Measurements from ENCODE around the gene EXOSC9.

DNA sequence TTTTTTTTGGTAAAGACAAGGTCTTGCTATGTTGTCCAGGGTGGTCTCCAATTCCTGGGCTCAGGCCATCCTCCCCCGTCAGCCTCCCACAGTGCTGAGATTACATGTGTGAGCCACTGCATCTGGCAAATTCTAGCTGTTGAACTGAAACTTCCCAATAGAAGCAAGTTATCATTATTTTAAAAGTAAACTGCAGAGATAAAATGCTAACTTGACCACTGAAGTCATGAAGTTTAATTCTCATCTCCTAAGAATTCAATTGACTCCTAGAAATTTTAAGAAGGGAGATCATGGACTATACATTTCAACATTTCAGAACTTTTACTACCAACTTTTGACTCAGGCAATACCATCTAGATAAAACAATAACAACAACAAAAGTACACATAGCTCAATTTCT lies 11.7 kb upstream of the EXOSC9 start:
- TF ChIP-seq, protein P1, sequence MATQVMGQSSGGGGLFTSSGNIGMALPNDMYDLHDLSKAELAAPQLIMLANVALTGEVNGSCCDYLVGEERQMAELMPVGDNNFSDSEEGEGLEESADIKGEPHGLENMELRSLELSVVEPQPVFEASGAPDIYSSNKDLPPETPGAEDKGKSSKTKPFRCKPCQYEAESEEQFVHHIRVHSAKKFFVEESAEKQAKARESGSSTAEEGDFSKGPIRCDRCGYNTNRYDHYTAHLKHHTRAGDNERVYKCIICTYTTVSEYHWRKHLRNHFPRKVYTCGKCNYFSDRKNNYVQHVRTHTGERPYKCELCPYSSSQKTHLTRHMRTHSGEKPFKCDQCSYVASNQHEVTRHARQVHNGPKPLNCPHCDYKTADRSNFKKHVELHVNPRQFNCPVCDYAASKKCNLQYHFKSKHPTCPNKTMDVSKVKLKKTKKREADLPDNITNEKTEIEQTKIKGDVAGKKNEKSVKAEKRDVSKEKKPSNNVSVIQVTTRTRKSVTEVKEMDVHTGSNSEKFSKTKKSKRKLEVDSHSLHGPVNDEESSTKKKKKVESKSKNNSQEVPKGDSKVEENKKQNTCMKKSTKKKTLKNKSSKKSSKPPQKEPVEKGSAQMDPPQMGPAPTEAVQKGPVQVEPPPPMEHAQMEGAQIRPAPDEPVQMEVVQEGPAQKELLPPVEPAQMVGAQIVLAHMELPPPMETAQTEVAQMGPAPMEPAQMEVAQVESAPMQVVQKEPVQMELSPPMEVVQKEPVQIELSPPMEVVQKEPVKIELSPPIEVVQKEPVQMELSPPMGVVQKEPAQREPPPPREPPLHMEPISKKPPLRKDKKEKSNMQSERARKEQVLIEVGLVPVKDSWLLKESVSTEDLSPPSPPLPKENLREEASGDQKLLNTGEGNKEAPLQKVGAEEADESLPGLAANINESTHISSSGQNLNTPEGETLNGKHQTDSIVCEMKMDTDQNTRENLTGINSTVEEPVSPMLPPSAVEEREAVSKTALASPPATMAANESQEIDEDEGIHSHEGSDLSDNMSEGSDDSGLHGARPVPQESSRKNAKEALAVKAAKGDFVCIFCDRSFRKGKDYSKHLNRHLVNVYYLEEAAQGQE (IDR thresholded peaks at IDR 0.05; ENCODE audit: insufficient read depth in 1 of 2, low read depth in 2 of 2, low read length in 1 of 2) = no peak
- TF ChIP-seq CTCF (IDR thresholded peaks at IDR 0.05) = no peak
- TF ChIP-seq POLR2AphosphoS5 (IDR thresholded peaks at IDR 0.05; ENCODE audit: low read depth, low read length) = no peak
- no peak for TF ChIP-seq SIN3A (IDR thresholded peaks at IDR 0.05; ENCODE audit: borderline replicate concordance, insufficient read depth, low read depth, low read length)
- TF ChIP-seq TCF7L2 (IDR thresholded peaks at IDR 0.05; ENCODE audit: low read depth, low read length) = no peak

Data from Panc1 (cell line).